GM18519 (cell line): ENCODE data around the gene SIPA1L2.
"Not testable (repeated sequence)": the region's sequence is repeated elsewhere in the genome, so short reads cannot be mapped to it uniquely, and the experiment has no call there.

Source experiments
- ATAC-seq: cut with Tn5 transposase; IDR thresholded peaks from one replicate; pipeline ENCODE4 v1.9.1; 2021; ENCODE audit warnings: mild to moderate bottlenecking, moderate library complexity; ENCODE audit not compliant: unreplicated experiment, low FRiP score

SIPA1L2 gene

DNA sequence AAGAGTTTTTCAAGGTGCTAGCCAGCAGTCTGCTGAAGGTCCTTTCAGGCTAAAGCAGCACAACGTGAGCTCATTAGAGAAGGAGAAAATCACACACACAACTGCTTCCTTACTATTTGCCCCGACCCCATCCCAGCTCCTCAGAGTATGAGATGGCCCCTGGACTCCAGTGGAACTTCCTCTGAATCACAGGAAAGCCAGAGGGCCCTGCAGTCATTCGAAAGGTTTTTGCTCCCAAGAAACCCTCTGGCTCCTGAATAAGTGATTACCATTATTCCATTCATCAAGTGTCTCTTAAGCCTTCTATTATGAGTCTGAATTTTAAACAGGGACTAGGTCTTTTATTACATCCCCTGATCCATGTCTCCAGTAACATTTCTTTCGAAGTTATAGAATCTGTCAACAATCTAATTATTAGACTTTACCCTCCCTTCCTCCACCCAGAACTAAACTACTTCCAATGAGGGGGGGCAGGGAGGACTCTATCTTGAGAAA lies 14.6 kb downstream of the SIPA1L2 start:
- ATAC-seq = no peak

- ATAC-seq = no peak
Measured at GRCh38 chr1:232614811-232615210, 15.1 kb downstream of the SIPA1L2 start.

GRCh38 chr1:232613752-232614381 lies 16.1 kb downstream of the SIPA1L2 start:
- no peak for ATAC-seq

GRCh38 chr1:232612836-232613235 lies 17.1 kb downstream of the SIPA1L2 start:
- ATAC-seq = not testable (repeated sequence)

- ATAC-seq = no peak
Measured at GRCh38 chr1:232611834-232612233, 18.1 kb downstream of the SIPA1L2 start.

DNA sequence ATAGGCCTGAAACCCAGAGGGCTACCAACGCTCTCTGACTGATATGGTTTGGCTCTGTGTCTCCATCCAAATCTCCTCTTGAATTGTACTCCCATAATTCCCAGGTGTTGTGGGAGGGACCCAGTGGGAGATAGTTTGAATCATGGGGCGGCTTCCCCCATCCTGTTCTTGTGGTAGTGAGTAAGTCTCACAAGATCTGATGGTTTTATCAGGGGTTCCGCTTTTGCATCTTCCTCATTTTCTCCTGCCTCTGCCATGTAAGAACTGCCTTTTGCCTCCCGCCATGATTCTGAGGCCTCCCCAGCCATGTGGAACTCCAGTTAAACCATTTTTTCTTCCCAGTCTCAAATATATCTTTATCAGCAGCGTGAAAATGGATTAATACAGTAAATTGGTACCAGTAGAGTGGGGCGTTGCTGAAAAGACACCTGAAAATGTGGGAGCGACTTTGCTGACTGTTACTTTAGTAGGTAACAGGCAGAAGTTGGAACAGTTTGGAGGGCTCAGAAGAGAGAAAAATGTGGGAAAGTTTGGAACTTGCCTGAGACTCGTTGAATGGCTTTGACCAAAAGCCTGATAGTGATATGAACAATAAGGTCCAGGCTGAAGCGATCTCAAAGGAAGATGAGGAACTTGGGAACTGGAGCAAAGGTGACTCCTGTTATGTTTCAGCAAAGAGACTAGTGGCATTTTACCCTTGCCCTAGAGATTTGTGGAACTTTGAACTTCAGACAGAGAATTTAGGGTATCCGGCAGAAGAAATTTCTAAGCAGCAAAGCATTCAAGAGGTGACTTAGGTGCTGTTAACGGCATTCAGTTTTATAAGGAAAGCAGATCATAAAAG lies 18.8 kb downstream of the SIPA1L2 start:
- ATAC-seq = not testable (repeated sequence)

GRCh38 chr1:232610192-232610901 lies 19.6 kb downstream of the SIPA1L2 start:
- ATAC-seq = no peak

DNA sequence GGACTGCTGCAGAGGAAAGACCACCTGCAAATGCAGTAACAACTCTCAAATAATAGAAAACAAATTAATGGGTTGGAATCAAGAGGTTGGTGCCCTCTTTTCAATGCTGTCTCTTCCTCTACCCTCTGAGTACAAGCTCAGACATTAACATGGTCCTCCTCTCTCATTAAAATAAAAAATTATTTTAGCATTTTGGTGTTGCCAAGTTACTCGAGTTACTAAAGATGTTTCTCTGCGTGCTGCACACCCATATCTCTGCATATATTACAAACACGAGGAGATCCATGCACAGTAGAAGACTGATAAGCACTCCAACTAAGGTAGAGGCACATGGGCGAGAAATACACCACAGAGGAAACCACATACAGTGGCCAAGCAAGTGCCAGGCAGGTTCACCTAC lies 21.5 kb downstream of the SIPA1L2 start:
- no peak for ATAC-seq

GRCh38 chr1:232602622-232603021 lies 27.3 kb downstream of the SIPA1L2 start:
- no peak for ATAC-seq

DNA sequence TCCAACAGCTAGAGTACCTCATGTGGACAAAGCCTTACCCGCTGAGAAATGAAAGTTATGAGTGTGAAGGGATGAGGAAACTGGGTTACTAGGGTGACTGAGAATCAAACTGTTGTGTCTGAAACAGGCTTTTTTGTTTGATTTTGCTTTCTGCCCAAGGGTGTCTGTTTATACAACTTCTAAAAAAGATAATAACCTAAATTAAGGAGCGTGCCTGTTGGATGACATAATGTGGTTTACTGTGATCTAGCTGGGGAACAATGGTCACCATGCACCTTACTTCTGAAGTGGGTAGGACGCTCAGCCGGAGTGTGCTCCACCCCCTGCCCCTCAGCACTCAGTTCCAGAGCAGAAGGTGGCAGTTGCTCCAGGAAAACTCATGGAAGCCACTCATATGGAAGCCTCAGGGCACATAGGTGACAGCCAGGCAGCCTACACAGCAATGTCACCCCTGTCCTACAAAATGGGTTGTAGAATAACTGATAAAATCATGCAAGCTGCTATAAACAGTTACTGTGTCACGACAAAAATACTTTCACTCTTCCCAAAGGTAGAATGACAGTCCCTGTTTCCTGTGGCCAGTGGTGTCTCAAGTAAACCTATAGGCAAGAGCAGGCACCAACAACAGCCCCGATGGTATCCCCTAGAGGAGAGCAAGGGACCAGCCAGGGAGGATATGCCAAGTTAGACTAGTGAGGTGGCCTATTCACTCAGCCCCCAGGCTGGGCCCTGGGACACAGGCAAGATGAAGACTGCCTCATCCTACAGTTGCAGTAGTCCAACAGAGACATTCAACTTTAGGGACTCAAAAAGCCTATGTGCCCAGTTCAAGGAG lies 29.3 kb downstream of the SIPA1L2 start:
- no peak for ATAC-seq

DNA sequence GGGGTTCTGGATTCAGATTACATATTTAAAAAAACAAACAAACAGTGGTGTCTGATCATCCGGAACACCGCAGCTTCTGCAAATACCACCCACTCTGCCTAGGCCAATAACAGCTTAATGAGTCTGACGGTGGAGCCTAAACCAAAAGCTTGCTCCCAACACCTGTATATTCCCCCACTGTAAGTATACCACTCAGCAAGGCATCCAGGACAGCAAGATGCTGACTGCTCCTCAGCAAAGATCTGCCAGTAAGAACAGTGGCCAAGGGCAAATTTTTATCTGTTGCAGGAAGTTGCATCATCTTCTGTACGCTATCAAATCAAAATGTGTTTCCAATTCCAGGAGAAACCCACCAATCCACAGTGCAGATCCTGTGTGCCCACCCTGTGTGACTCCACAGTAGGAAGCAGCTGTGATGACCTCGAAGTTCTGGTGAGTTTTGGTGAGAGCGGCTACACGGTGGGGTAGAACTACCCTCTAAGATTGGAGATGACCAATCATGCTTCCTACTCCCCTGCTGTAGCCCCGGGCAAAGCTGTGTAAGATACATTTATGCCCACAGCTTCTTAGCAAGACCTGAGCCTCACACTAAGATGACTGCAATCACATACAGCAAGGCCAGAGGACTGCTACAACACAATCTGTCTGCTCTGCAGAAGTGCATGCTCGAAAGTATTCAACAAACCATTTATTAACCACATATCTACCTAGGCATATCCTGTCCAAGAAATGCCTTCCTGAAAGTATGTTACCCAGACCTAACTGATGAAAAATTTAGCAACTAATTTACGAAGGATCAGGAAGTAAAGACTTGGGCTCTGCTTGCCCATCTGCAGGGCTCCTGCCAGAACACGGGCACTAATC lies 30.5 kb downstream of the SIPA1L2 start:
- ATAC-seq = no peak

DNA sequence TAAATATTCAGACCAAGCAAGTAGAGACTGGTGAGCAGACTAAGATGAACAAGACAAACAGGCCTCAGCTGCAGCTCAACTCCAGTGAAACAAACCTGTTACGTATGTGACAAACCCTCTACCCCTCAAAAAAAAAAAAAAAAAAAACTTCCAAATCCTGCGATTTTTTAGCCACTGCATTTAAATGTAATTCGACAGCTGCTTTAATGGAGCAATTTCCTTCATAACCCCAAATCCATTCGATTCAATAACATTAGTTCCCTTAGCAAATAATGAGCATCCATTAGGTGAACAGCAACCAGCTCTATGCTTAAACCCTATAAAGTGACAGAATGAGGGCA lies 31.1 kb downstream of the SIPA1L2 start:
- ATAC-seq = no peak

DNA sequence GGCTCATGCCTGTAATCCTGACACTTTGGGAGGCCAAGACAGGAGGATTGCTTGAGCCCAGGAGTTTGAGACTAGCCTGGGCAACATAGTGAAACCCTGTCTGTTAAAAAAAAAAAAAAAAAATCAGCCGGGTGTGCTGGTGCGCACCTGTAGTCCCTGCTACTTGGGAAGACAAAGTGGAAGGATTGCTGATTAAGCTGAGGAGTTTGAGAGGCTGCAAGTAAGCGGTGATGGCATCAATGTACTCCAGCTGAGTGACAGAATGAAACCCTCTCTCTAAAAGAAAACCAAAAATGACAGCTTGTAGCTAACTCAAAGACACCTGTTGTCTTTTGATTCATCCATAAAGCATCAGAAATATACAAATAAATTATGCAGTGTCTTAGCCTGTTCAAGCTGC lies 31.8 kb downstream of the SIPA1L2 start:
- no peak for ATAC-seq

- ATAC-seq = no peak
Measured at GRCh38 chr1:232597721-232598120, 32.2 kb downstream of the SIPA1L2 start.

DNA sequence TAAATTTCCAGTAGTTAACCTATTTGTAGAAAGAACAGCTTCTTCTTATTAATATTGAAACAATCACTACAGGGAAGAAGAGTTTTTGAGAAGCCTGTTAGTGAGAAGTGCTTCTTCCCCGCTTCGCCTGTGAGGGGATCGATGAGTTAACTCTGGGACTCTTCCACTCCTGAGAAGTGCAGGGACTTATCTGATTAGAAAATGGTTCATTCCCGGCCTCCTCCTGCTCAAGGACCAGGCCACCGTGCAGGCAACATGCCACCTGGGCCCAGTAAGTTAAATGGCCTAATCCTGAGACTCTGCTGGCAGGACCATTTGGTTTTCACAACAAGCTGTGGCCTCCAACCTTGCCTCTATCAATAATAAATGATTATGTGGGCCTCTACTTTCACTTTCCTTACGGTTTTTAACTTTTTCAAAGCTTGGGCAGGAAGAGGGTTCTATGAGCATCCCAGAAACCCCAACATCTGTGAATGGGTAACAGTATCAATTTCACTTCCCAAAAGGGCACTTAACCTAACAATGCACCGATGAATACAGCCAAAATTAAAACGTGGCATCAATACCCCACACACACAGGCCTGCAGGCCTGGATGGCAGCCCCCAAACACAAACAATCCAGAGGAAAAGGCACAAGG lies 33.1 kb downstream of the SIPA1L2 start:
- no peak for ATAC-seq

DNA sequence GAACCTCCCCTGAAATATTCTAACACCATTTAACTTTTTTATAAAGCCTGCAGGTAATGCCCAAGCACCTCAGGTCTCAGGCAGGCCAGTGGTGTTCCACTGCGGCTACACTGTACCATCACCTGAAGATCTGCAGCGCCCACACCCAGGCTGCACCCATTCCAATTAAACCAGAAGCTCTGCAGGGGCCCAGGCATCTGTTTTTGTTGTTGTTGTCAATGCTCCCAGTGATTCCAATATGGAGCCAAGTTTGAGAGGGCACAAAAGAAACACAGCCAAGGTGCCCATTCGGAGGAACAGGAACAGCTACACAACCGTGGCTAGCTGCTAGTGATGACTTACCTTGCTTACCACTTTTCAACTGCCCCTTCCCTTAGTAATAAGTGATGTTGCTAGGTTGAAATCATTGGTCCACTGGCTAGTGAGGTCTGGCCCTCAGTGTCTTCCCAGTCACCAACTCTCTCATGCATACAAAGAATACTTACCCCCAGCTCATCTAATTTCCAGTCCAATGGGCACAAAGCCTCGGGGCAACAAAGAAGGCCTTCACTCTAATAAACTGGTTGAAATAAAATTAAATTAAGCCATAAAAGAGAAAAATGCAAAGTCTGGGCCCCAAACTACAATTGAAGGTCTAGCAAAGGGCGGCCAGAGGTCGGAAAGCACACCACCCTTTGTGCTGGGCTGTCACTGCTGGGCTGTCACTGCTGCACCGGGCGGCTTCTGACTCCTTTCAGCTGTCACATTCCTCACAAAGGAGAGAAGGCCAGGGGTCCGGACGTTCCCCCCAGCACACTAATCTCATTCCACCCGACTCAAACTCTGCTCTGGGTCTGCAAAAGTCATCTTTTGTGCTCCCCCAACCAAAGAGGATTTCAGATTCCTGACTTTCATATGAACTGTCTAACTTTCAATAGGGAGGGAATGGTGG lies 34.9 kb downstream of the SIPA1L2 start:
- no peak for ATAC-seq

- no peak for ATAC-seq
Measured at GRCh38 chr1:232593717-232594502, 36.0 kb downstream of the SIPA1L2 start.
